ENCODE measurements around the gene SLC37A4. TPM values are rescaled to one million over a fixed set of nuclear protein-coding genes. Genes with fewer than 3 reads are reported as not detected.

The SLC37A4 gene
- total and polyA plus RNA-seq, 2 of the 13 experiments (the other 11 are each of a cell fraction or from before 2014, with no cell fraction given), result 43.0 to 56.1 TPM

- no peak for TF ChIP-seq NFAT5 (CRISPR knock-in tag; IDR thresholded peaks at IDR 0.05)
- TF ChIP-seq ZNF710 (CRISPR knock-in tag; IDR thresholded peaks at IDR 0.05; ENCODE audit: borderline replicate concordance), result no peak
- no peak; the same call in 1 of the 2 replicates for TF ChIP-seq ZNF605 (CRISPR knock-in tag; IDR thresholded peaks at IDR 0.05)
- peak; percentile 76; the same call in 1 of the 2 replicates for TF ChIP-seq ETV5 (CRISPR knock-in tag; IDR thresholded peaks at IDR 0.05; ENCODE audit: borderline replicate concordance)
- TF ChIP-seq ZNF235 (CRISPR knock-in tag; IDR thresholded peaks at IDR 0.05; ENCODE audit: borderline replicate concordance), result no peak
- no peak for TF ChIP-seq ZNF772 (CRISPR knock-in tag; IDR thresholded peaks at IDR 0.05)
- TF ChIP-seq FOXK1 (CRISPR knock-in tag; IDR thresholded peaks at IDR 0.05; ENCODE audit: borderline replicate concordance, low read depth), result 0 out of 2 replicates have a peak, but pooled peaks have one; percentile 30
- TF ChIP-seq RNF219 (CRISPR knock-in tag; IDR thresholded peaks at IDR 0.05), result no peak
- TF ChIP-seq SKIL (CRISPR knock-in tag; IDR thresholded peaks at IDR 0.05; ENCODE audit: borderline replicate concordance), result no peak
- TF ChIP-seq SRSF9 (IDR thresholded peaks at IDR 0.05; ENCODE audit: borderline replicate concordance, insufficient read depth, low read depth, low read length, poor library complexity, severe bottlenecking), result no peak
- no peak for TF ChIP-seq ZNF589 (CRISPR knock-in tag; conservative IDR thresholded peaks at IDR 0.05)
- no peak for TF ChIP-seq NFYB (CRISPR knock-in tag; IDR thresholded peaks at IDR 0.05)
- no peak for TF ChIP-seq ZNF546 (CRISPR knock-in tag; conservative IDR thresholded peaks at IDR 0.05)
- TF ChIP-seq ZNF652 (CRISPR knock-in tag; IDR thresholded peaks at IDR 0.05; ENCODE audit: borderline replicate concordance, low read depth), result no peak
Observed at GRCh38 chr11:119029340-119030028, 1.2 kb downstream of the SLC37A4 start (continued).

Data from HepG2 (cell line).